Fibroblast of villous mesenchyme (primary cell): Measurements from ENCODE around the gene MED9. TPM values are rescaled to one million over a fixed set of nuclear protein-coding genes. Genes with fewer than 3 reads are reported as not detected.

Experiments
- DNase-seq: peaks from one replicate; pipeline ENCODE4 v3.0.0-alpha.2; 2010; ENCODE audit warnings: low read depth
- H3K4me3 ChIP-seq: 2 replicates; pipeline ENCODE4 v1.5.1; 2011; ENCODE audit warnings: low read depth, mild to moderate bottlenecking, low read length
- total RNA-seq: library from RNA; depleted of rRNA; stranded (reverse); fragments of >200 nt; gene quantifications from 2 replicates; pipeline ENCODE4 v1.2.3, GENCODE V29; 2012
- TF ChIP-seq, protein P1 (sequence below): IDR thresholded peaks from 2 replicates; pipeline ENCODE4 v1.5.1; 2012; ENCODE audit warnings: low read depth, mild to moderate bottlenecking, low read length; ENCODE audit not compliant: insufficient read depth

MED9 gene
- total RNA-seq, 1 donor: 11.2 TPM

DNA sequence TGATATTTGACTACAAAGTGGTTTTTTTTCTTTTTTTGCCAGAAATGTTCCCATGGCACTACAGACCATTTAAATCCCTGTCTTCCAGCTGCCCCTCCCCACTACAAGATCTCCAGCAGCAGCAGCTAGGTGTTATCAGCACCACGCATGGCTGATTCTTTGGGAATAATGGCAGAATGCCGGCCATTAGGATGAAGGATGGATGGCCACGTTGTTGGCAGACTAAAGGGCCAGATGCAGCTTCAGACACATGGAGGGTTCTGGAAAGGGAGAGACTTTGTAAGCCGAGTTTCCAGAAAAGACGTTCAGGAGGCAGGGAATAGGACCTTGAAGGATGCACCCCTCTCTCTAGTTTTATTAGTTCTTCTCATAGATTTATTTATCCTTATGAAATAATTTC is 10.3 kb upstream of the MED9 start:
- no peak for DNase-seq
- no peak overlapping the region for H3K4me3 ChIP-seq
- TF ChIP-seq, protein P1, sequence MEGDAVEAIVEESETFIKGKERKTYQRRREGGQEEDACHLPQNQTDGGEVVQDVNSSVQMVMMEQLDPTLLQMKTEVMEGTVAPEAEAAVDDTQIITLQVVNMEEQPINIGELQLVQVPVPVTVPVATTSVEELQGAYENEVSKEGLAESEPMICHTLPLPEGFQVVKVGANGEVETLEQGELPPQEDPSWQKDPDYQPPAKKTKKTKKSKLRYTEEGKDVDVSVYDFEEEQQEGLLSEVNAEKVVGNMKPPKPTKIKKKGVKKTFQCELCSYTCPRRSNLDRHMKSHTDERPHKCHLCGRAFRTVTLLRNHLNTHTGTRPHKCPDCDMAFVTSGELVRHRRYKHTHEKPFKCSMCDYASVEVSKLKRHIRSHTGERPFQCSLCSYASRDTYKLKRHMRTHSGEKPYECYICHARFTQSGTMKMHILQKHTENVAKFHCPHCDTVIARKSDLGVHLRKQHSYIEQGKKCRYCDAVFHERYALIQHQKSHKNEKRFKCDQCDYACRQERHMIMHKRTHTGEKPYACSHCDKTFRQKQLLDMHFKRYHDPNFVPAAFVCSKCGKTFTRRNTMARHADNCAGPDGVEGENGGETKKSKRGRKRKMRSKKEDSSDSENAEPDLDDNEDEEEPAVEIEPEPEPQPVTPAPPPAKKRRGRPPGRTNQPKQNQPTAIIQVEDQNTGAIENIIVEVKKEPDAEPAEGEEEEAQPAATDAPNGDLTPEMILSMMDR: no peak

GRCh38 chr17:17467016-17467415 is 9.8 kb upstream of the MED9 start:
- H3K4me3 ChIP-seq: no peak overlapping the region
- TF ChIP-seq, protein P1: no peak
- no peak for DNase-seq

- DNase-seq: peak; percentile 44
- no peak overlapping the region for H3K4me3 ChIP-seq
- TF ChIP-seq, protein P1: no peak
Measured at GRCh38 chr17:17467720-17468119, 9.1 kb upstream of the MED9 start.

DNA sequence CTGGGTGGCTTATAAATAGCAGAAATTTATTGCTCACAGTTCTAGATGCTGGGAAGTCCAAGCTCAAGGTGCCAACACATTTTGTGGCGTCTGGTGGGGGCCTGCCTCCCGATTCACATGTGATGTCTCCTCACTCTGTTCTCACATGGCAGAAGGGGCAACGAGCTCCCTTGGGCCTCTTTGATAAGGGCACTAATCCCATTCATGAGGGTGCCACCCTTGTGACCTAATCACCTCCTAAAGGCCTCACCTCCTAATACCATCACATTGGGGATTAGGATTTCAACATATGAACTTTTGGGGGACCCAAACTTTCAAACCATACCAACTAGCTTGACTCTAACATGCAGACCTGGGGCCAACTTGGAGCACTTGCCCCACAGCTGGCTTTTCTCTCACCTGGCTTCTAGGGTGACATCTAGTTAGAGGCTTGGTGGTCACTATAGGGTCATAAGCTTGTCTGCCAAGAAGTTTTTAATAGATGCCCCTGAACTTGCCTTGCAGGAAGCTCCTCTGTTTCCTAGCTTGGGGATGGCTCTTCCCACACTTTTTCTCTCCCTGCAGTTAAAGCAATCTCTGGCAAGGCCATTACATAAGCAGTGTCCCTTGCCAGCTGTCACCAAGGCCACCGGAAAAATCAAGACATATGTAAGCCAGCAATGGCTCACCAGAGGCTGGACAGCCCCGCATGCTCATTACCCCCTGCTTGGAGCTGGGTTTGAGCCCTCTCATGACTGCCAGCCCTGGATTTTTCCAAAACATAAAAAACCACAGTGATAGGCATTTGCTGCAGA is 8.4 kb upstream of the MED9 start:
- no peak for DNase-seq
- H3K4me3 ChIP-seq: no peak overlapping the region
- TF ChIP-seq, protein P1: no peak

DNA sequence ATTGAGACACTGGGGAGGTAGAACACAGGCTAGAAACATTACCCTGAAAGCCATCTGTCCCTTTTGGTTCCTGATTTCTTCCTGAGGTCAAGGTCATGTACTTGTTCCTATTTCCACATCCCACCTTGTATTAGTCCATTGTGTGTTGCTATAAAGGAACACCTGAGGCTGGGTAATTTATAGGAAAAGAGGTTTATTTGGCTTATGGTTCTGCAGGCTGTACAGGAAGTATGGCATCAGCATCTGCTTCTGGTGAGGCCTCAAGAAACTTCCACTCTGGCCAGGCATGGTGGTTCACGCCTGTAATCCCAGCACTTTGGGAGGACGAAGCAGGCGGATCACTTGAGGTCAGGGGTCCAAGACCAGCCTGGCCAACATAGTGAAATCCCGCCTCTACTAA is 7.4 kb upstream of the MED9 start:
- no peak for DNase-seq
- H3K4me3 ChIP-seq: no peak overlapping the region
- TF ChIP-seq, protein P1: no peak

DNA sequence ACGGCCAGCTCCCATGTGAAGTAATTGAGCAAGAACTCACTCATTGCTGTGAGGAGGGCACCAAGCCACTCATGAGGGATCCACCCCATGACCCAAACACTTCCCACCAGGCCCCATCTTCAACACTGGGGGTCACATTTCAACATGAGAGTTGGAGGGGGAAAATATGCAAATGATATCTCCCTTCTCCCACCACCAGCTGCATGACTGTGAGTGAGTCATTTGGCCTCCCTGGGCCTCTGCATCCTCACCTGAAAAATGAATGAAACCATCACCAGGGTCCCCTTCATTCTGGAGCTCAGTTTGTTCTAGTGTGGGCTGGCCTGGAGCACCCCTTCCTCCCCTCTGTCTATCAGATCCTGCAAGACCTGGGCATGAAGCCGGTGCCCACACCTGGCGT is 6.8 kb upstream of the MED9 start:
- no peak overlapping the region for H3K4me3 ChIP-seq
- no peak for DNase-seq
- TF ChIP-seq, protein P1: no peak
